ENCODE data around the gene TUT4.

TUT4 gene

GRCh38 chr1:52544665-52545525 is 8.0 kb downstream of the TUT4 start:
- in situ Hi-C loops (cut with HindIII; ENCODE audit: low pct_unique_long_range_greater_than_20kb, low sequenced_read_pairs) = no loop called here
- no peak for DNase-seq (ENCODE audit: low read depth in 1 of 2, low spot score in 1 of 2)

GRCh38 chr1:52542085-52542688 is 10.7 kb downstream of the TUT4 start:
- TF ChIP-seq JUND (IDR thresholded peaks at IDR 0.05; ENCODE audit: low read depth) = no peak
- no peak for DNase-seq (ENCODE audit: low read depth in 1 of 2, low spot score in 1 of 2)
- in situ Hi-C loops (cut with HindIII; ENCODE audit: low pct_unique_long_range_greater_than_20kb, low sequenced_read_pairs) = no loop called here

More at GRCh38 chr1:52544665-52545525, 8.0 kb downstream of the TUT4 start:
- no peak for TF ChIP-seq JUND (IDR thresholded peaks at IDR 0.05; ENCODE audit: low read depth)

- in situ Hi-C loops (cut with HindIII; ENCODE audit: low pct_unique_long_range_greater_than_20kb, low sequenced_read_pairs) = no loop called here
- TF ChIP-seq JUND (IDR thresholded peaks at IDR 0.05; ENCODE audit: low read depth) = no peak
- DNase-seq (ENCODE audit: low read depth in 1 of 2, low spot score in 1 of 2) = no peak
Observed at GRCh38 chr1:52534928-52535764, 17.7 kb downstream of the TUT4 start.

- in situ Hi-C loops (cut with HindIII; ENCODE audit: low pct_unique_long_range_greater_than_20kb, low sequenced_read_pairs) = no loop called here
- TF ChIP-seq JUND (IDR thresholded peaks at IDR 0.05; ENCODE audit: low read depth) = no peak
- no peak for DNase-seq (ENCODE audit: low read depth in 1 of 2, low spot score in 1 of 2)
Observed at GRCh38 chr1:52533713-52534112, 19.2 kb downstream of the TUT4 start.

- no peak for DNase-seq (ENCODE audit: low read depth in 1 of 2, low spot score in 1 of 2)
Observed at GRCh38 chr1:52532731-52533327, 20.1 kb downstream of the TUT4 start.

GRCh38 chr1:52532247-52532646 is 20.6 kb downstream of the TUT4 start:
- no peak for DNase-seq (ENCODE audit: low read depth in 1 of 2, low spot score in 1 of 2)
- in situ Hi-C loops (cut with HindIII; ENCODE audit: low pct_unique_long_range_greater_than_20kb, low sequenced_read_pairs) = no loop called here
- no peak for TF ChIP-seq JUND (IDR thresholded peaks at IDR 0.05; ENCODE audit: low read depth)

More at GRCh38 chr1:52532731-52533327, 20.1 kb downstream of the TUT4 start:
- TF ChIP-seq JUND (IDR thresholded peaks at IDR 0.05; ENCODE audit: low read depth) = no peak
- in situ Hi-C loops (cut with HindIII; ENCODE audit: low pct_unique_long_range_greater_than_20kb, low sequenced_read_pairs) = no loop called here

GRCh38 chr1:52531249-52531872 is 21.5 kb downstream of the TUT4 start:
- in situ Hi-C loops (cut with HindIII; ENCODE audit: low pct_unique_long_range_greater_than_20kb, low sequenced_read_pairs) = no loop called here

GRCh38 chr1:52530563-52531144 is 22.2 kb downstream of the TUT4 start:
- in situ Hi-C loops (cut with HindIII; ENCODE audit: low pct_unique_long_range_greater_than_20kb, low sequenced_read_pairs) = no loop called here
- TF ChIP-seq JUND (IDR thresholded peaks at IDR 0.05; ENCODE audit: low read depth) = no peak
- no peak for DNase-seq (ENCODE audit: low read depth in 1 of 2, low spot score in 1 of 2)

More at GRCh38 chr1:52531249-52531872, 21.5 kb downstream of the TUT4 start:
- TF ChIP-seq JUND (IDR thresholded peaks at IDR 0.05; ENCODE audit: low read depth) = no peak
- no peak for DNase-seq (ENCODE audit: low read depth in 1 of 2, low spot score in 1 of 2)

GRCh38 chr1:52523376-52523775 is 29.5 kb downstream of the TUT4 start:
- DNase-seq (ENCODE audit: low read depth in 1 of 2, low spot score in 1 of 2) = no peak
- in situ Hi-C loops (cut with HindIII; ENCODE audit: low pct_unique_long_range_greater_than_20kb, low sequenced_read_pairs) = no loop called here

GRCh38 chr1:52520148-52520547 is 32.7 kb downstream of the TUT4 start:
- TF ChIP-seq JUND (IDR thresholded peaks at IDR 0.05; ENCODE audit: low read depth) = no peak
- in situ Hi-C loops (cut with HindIII; ENCODE audit: low pct_unique_long_range_greater_than_20kb, low sequenced_read_pairs) = no loop called here
- DNase-seq (ENCODE audit: low read depth in 1 of 2, low spot score in 1 of 2) = no peak

More at GRCh38 chr1:52523376-52523775, 29.5 kb downstream of the TUT4 start:
- no peak for TF ChIP-seq JUND (IDR thresholded peaks at IDR 0.05; ENCODE audit: low read depth)

GRCh38 chr1:52518962-52519361 is 33.9 kb downstream of the TUT4 start:
- in situ Hi-C loops (cut with HindIII; ENCODE audit: low pct_unique_long_range_greater_than_20kb, low sequenced_read_pairs) = no loop called here
- TF ChIP-seq JUND (IDR thresholded peaks at IDR 0.05; ENCODE audit: low read depth) = no peak
- no peak for DNase-seq (ENCODE audit: low read depth in 1 of 2, low spot score in 1 of 2)

All from T47D (cell line).